DOHH2 (cell line): ENCODE measurements around the gene CPN2.

ENCODE experiments used
- H3F3A ChIP-seq: fragments of 200-600 bp; sonication (generic), shearing (Covaris generic); 2 replicates; pipeline ENCODE4 v1.6.0; 2016; ENCODE audit warnings: antibody characterized with exemption, mild to moderate bottlenecking; ENCODE audit not compliant: control insufficient read depth, insufficient read depth
- H3K27ac ChIP-seq: fragments of 200-600 bp; sonication (generic); 2 replicates; pipeline ENCODE4 v1.5.1; 2014; ENCODE audit warnings: low read depth, mild to moderate bottlenecking, low read length, moderate library complexity
- H3K27me3 ChIP-seq: fragments of 200-600 bp; sonication (generic); 2 replicates; pipeline ENCODE4 v1.6.1; 2014; ENCODE audit warnings: mild to moderate bottlenecking, low read length, mixed read lengths; ENCODE audit not compliant: control insufficient read depth
- H3K36me3 ChIP-seq: fragments of 200-600 bp; sonication (generic); 2 replicates; pipeline ENCODE4 v1.6.1; 2014; ENCODE audit warnings: mild to moderate bottlenecking, low read length, moderate library complexity, mixed read lengths; ENCODE audit not compliant: control insufficient read depth
- H3K4me1 ChIP-seq: fragments of 200-600 bp; sonication (generic); 2 replicates; pipeline ENCODE4 v1.6.1; 2014; ENCODE audit warnings: mild to moderate bottlenecking, low read length, mixed read lengths; ENCODE audit not compliant: control insufficient read depth
- H3K4me2 ChIP-seq: fragments of 200-600 bp; sonication (generic); 2 replicates; pipeline ENCODE4 v1.6.0; 2014; ENCODE audit warnings: mild to moderate bottlenecking, low read length, moderate library complexity
- H3K4me3 ChIP-seq: fragments of 200-600 bp; sonication (generic); 2 replicates; pipeline ENCODE4 v1.5.1; 2014; ENCODE audit warnings: mild to moderate bottlenecking, low read length, mixed read lengths
- H3K79me2 ChIP-seq: fragments of 200-600 bp; sonication (generic); 2 replicates; pipeline ENCODE4 v1.6.1; 2014; ENCODE audit warnings: mild to moderate bottlenecking, low read length, mixed read lengths; ENCODE audit not compliant: control insufficient read depth
- H3K9me2 ChIP-seq: fragments of 200-600 bp; sonication (generic); replicated peaks from 2 replicates; pipeline ENCODE4 v1.6.1; 2014; ENCODE audit warnings: mild to moderate bottlenecking, low read length, mixed read lengths; ENCODE audit not compliant: control insufficient read depth
- H3K9me3 ChIP-seq: fragments of 200-600 bp; sonication (generic); 2 replicates; pipeline ENCODE4 v1.6.1; 2014; ENCODE audit warnings: antibody characterized with exemption, low read length, mixed read lengths; ENCODE audit not compliant: control insufficient read depth, insufficient read depth
- H4K20me1 ChIP-seq: fragments of 200-600 bp; sonication (generic); 2 replicates; pipeline ENCODE4 v1.6.0; 2014; ENCODE audit warnings: low read depth, mild to moderate bottlenecking, antibody characterized with exemption, low read length, moderate library complexity; ENCODE audit not compliant: control insufficient read depth, insufficient read depth
- CTCF ChIP-seq: fragments of 200-600 bp; sonication (generic); IDR thresholded peaks from one replicate; pipeline ENCODE4 v1.5.1; 2014; ENCODE audit warnings: antibody characterized with exemption, mild to moderate bottlenecking, low read depth, low read length; ENCODE audit not compliant: poor library complexity, severe bottlenecking
- EZH2phosphoT487 ChIP-seq: fragments of 200-600 bp; sonication (generic); IDR thresholded peaks from 2 replicates; pipeline ENCODE4 v1.6.1; 2017; ENCODE audit warnings: borderline replicate concordance, mild to moderate bottlenecking, antibody characterized with exemption, low read length, moderate library complexity, mixed read lengths

The CPN2 gene

DNA sequence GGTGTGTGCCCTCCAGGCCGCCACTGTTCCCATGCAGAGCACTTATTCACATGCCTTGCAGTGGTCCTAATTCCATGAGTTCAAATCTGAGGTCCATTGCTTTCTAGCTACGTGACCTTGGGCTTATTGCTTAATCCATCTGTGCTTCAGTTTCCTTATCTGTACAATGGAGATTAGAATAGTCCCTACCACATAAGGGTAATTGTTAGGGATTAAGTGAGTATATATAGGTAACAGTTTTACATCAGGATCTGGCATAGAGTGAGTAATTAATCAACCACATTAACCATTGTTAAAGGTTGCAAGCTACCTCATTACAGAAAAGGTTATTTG, 7.6 kb downstream of the CPN2 start:
- H3K4me3 ChIP-seq, result no peak overlapping the region
- no peaks in the 10 kb centered on the region for H3K9me2 ChIP-seq
- H3K27ac ChIP-seq, result no peak overlapping the region
- H3K27me3 ChIP-seq, result no peaks in the 10 kb centered on the region
- TF ChIP-seq EZH2phosphoT487 (no peak), CTCF (no peak)
- H3K4me1 ChIP-seq, result no peaks in the 10 kb centered on the region
- H3F3A ChIP-seq, result no peaks in the 10 kb centered on the region
- H3K36me3 ChIP-seq, result no peaks in the 10 kb centered on the region
- no peaks in the 10 kb centered on the region for H3K79me2 ChIP-seq
- H4K20me1 ChIP-seq, result no peaks in the 10 kb centered on the region
- H3K9me3 ChIP-seq, result no peaks in the 10 kb centered on the region
- no peak overlapping the region for H3K4me2 ChIP-seq

DNA sequence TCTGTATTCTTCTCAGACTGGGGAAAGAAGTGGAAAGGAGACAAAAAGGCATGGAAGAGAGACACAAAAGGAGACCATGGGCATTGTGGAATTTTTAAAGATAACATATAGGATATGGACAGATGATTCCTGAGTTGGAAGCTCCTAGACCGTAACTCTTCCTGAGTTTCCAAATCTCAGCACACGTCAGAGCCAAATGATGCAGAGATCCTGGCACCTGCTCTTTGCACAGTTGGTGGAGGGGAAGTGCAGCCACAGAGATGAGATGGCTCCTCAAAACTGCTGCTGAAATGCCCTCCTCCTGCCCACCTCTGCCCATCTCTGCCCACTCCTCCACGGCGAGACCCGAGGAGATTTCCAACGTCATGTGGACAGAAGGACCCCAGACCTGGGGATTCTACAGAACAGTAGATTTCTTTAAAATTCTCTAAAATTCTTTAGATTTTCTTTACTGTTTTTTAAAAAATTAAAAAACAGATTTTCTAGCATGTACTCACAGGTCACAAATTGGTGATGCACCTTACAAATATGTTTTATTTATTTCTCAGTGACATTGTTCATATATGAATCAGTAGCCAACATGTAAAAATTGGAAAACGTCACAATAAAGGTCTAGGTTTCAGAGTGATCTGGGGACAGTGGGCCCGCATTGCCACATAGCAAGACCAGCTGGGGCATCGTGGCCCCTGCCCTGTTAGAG, 8.1 kb downstream of the CPN2 start:
- Histone ChIP-seq H3K27ac (no peak overlapping the region), H3K27me3 (no peaks in the 10 kb centered on the region), H3K4me2 (no peak overlapping the region), H3K4me3 (no peak overlapping the region), H3K9me3 (no peaks in the 10 kb centered on the region), H3K36me3 (no peaks in the 10 kb centered on the region), H3F3A (no peaks in the 10 kb centered on the region), H3K9me2 (no peaks in the 10 kb centered on the region), H4K20me1 (no peaks in the 10 kb centered on the region), H3K4me1 (no peaks in the 10 kb centered on the region), H3K79me2 (no peaks in the 10 kb centered on the region)
- no peak for TF ChIP-seq EZH2phosphoT487
- no peak for TF ChIP-seq CTCF

DNA sequence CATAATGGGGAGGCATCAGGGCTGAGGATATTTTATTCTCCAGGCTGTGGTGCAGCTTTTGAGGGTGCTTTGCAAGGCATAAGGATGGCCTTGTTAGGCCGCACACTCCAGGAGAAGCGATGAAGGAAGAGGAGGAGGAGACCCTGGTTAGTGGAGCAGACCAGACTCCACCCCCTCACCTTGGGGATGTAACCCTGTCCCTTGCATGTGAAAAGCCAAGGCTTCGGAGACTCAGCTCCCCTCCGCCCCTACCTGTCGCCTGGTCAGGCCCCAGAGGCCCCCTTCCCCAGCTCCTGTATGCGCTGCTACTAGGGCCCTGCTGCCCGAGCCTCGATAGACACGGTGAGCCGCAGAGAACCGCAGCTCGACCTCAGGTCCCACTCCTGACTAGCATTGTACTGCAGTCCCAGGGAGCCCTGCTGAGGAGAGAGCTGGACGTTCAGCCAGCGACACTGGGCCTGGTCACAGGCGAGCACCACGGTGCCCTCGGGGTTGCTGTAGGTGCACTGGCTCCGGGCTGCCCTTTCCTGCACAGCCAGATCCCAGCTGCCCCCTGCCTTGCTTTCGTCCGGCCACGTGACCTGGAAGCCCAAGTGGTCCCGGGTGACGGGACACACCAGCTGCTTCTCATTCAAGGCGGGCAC, 10.2 kb downstream of the CPN2 start:
- Histone ChIP-seq H3K4me2 (no peak overlapping the region), H3K4me3 (no peak overlapping the region), H3K79me2 (no peaks in the 10 kb centered on the region), H3F3A (no peaks in the 10 kb centered on the region), H3K4me1 (no peaks in the 10 kb centered on the region), H3K27ac (no peak overlapping the region), H3K36me3 (no peaks in the 10 kb centered on the region), H3K27me3 (no peaks in the 10 kb centered on the region), H3K9me2 (no peaks in the 10 kb centered on the region), H3K9me3 (no peaks in the 10 kb centered on the region), H4K20me1 (no peaks in the 10 kb centered on the region)
- TF ChIP-seq CTCF, result no peak
- TF ChIP-seq EZH2phosphoT487, result no peak
